GM18520 (cell line): ENCODE data around the gene SLC7A10.
"Not testable (repeated sequence)": the region's sequence is repeated elsewhere in the genome, so short reads cannot be mapped to it uniquely, and the experiment has no call there.

Experiments
- ATAC-seq: cut with Tn5 transposase; IDR thresholded peaks from one replicate; pipeline ENCODE4 v1.9.1; 2021; ENCODE audit not compliant: unreplicated experiment

The SLC7A10 gene

GRCh38 chr19:33204136-33204973, 21.3 kb downstream of the SLC7A10 start:
- ATAC-seq, result no peak

- no peak for ATAC-seq
Measured at GRCh38 chr19:33203529-33203928, 22.1 kb downstream of the SLC7A10 start.

GRCh38 chr19:33202546-33203507, 22.8 kb downstream of the SLC7A10 start:
- ATAC-seq, result no peak

- ATAC-seq, result no peak
Measured at GRCh38 chr19:33201886-33202545, 23.6 kb downstream of the SLC7A10 start.

- no peak for ATAC-seq
Measured at GRCh38 chr19:33201473-33201872, 24.2 kb downstream of the SLC7A10 start.

GRCh38 chr19:33199441-33200265, 26.0 kb downstream of the SLC7A10 start:
- ATAC-seq, result no peak

GRCh38 chr19:33198169-33198568, 27.5 kb downstream of the SLC7A10 start:
- ATAC-seq, result no peak

GRCh38 chr19:33197591-33198000, 28.1 kb downstream of the SLC7A10 start:
- ATAC-seq, result no peak

- ATAC-seq, result no peak
Measured at GRCh38 chr19:33196446-33197193, 29.0 kb downstream of the SLC7A10 start.

GRCh38 chr19:33195645-33196347, 29.9 kb downstream of the SLC7A10 start:
- ATAC-seq, result no peak

- ATAC-seq, result no peak
Measured at GRCh38 chr19:33194886-33195644, 30.6 kb downstream of the SLC7A10 start.

- no peak for ATAC-seq
Measured at GRCh38 chr19:33194532-33194885, 31.1 kb downstream of the SLC7A10 start.

- no peak for ATAC-seq
Measured at GRCh38 chr19:33193865-33194362, 31.7 kb downstream of the SLC7A10 start, which contains the start of gene LRP3. LRP3 (plus strand) TSS chr19:33194330; CDS start chr19:33194786, 456 bp downstream.

GRCh38 chr19:33193269-33193864, 32.3 kb downstream of the SLC7A10 start:
- ATAC-seq, result no peak

GRCh38 chr19:33192010-33192409, 33.6 kb downstream of the SLC7A10 start:
- no peak for ATAC-seq

- no peak for ATAC-seq
Measured at GRCh38 chr19:33191501-33191900, 34.1 kb downstream of the SLC7A10 start.

GRCh38 chr19:33191092-33191491, 34.6 kb downstream of the SLC7A10 start:
- not testable (repeated sequence) for ATAC-seq

- no peak for ATAC-seq
Measured at GRCh38 chr19:33189453-33189852, 36.2 kb downstream of the SLC7A10 start.
